Osteoblast (primary cell): ENCODE data around the gene MAP2K1. TPM values are rescaled to one million over a fixed set of nuclear protein-coding genes. Genes with fewer than 3 reads are reported as not detected.
A peak's percentile ranks its signal among the peaks of the same experiment; 100 is the strongest.

Experiments
- DNase-seq: peaks from one replicate; pipeline ENCODE4 v3.0.0; 2011; ENCODE audit warnings: low spot score, mixed read lengths; ENCODE audit not compliant: insufficient read length; ENCODE audit errors: missing footprints
- H2AFZ ChIP-seq: 2 replicates; pipeline ENCODE4 v1.6.0; 2011; ENCODE audit warnings: mild to moderate bottlenecking, low read length
- H3K27ac ChIP-seq: 2 replicates; pipeline ENCODE4 v1.5.1; 2011; ENCODE audit warnings: mild to moderate bottlenecking, low read depth, low read length, moderate library complexity
- H3K27me3 ChIP-seq: 2 replicates; pipeline ENCODE4 v1.6.0; 2012; ENCODE audit warnings: mild to moderate bottlenecking, control low read depth, inconsistent platforms, low read length, moderate library complexity; ENCODE audit not compliant: insufficient read depth
- H3K36me3 ChIP-seq: 2 replicates; pipeline ENCODE4 v1.5.1; 2011; ENCODE audit warnings: mild to moderate bottlenecking, low read length, control low read depth, moderate library complexity; ENCODE audit not compliant: insufficient read depth
- H3K4me1 ChIP-seq: 2 replicates; pipeline ENCODE4 v1.5.1; 2011; ENCODE audit warnings: mild to moderate bottlenecking, low read length, control low read depth, moderate library complexity; ENCODE audit not compliant: insufficient read depth
- H3K4me2 ChIP-seq: 2 replicates; pipeline ENCODE4 v1.6.0; 2011; ENCODE audit warnings: mild to moderate bottlenecking, low read length; ENCODE audit not compliant: insufficient read depth
- H3K4me3 ChIP-seq: fragments of 200-600 bp; sonication (generic); 3 replicates; pipeline ENCODE4 v1.5.1; 2012; ENCODE audit warnings: mild to moderate bottlenecking, low read length, inconsistent platforms; ENCODE audit not compliant: insufficient read depth
- H3K79me2 ChIP-seq: 2 replicates; pipeline ENCODE4 v1.6.0; 2012; ENCODE audit warnings: mild to moderate bottlenecking, low read length, control low read depth, inconsistent platforms; ENCODE audit not compliant: insufficient read depth
- H3K9me3 ChIP-seq: 2 replicates; pipeline ENCODE4 v1.5.1; 2011; ENCODE audit warnings: low read depth, low read length, control low read depth
- H4K20me1 ChIP-seq: 2 replicates; pipeline ENCODE4 v1.6.0; 2012; ENCODE audit warnings: mild to moderate bottlenecking, low read length, control low read depth; ENCODE audit not compliant: insufficient read depth
- CTCF ChIP-seq: IDR thresholded peaks from 2 replicates; pipeline ENCODE4 v1.5.1; 2011; ENCODE audit warnings: mild to moderate bottlenecking, low read depth, low read length, moderate library complexity; ENCODE audit errors: extremely low read depth
- total RNA-seq: library from RNA; depleted of rRNA; stranded (reverse); fragments of >200 nt; gene quantifications from 2 replicates; pipeline ENCODE4 v1.2.3, GENCODE V29; 2012

The MAP2K1 gene
- total RNA-seq, 1 donor: 19.2 TPM

DNA sequence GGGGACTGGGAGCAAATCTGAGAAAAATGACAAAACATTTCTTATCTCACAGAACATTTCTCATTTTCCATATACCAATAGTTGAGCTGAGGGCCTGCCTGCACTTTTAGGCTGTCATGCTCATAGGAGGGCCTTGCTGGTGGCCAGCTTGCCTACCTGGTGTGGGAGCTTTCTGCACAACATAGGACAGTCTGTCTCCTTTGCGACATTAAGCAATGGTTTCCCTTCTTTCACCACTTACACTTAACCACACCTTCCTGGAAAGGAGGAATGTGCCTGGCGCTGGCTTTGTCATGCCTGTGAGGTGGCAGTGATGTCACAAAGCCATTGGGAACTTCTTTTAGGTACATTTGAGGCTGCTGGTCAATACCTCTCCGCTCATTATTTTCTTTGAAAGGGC is 105.1 kb downstream of the MAP2K1 start:
- H2AFZ ChIP-seq: no peak overlapping the region
- H3K79me2 ChIP-seq: peaks cover 19% of the 10 kb centered on the region
- H3K27ac ChIP-seq: no peak overlapping the region
- H3K36me3 ChIP-seq: peaks cover 77% of the 10 kb centered on the region
- H3K4me2 ChIP-seq: no peak overlapping the region
- no peak overlapping the region for H3K4me3 ChIP-seq
- no peak for DNase-seq
- peaks cover 4% of the 10 kb centered on the region for H3K4me1 ChIP-seq
- TF ChIP-seq CTCF: no peak
- H3K9me3 ChIP-seq: no peaks in the 10 kb centered on the region
- no peaks in the 10 kb centered on the region for H3K27me3 ChIP-seq
- peaks cover 6% of the 10 kb centered on the region for H4K20me1 ChIP-seq

GRCh38 chr15:66494262-66494661 is 107.5 kb downstream of the MAP2K1 start:
- H3K27me3 ChIP-seq: no peaks in the 10 kb centered on the region
- H3K27ac ChIP-seq: no peak overlapping the region
- H3K79me2 ChIP-seq: peaks cover 25% of the 10 kb centered on the region
- H3K9me3 ChIP-seq: no peaks in the 10 kb centered on the region
- no peak for TF ChIP-seq CTCF
- no peak overlapping the region for H3K4me2 ChIP-seq
- H4K20me1 ChIP-seq: peaks cover 17% of the 10 kb centered on the region
- H3K36me3 ChIP-seq: peaks cover 75% of the 10 kb centered on the region
- H3K4me3 ChIP-seq: no peak overlapping the region
- no peak for DNase-seq
- peaks cover 13% of the 10 kb centered on the region for H3K4me1 ChIP-seq
- H2AFZ ChIP-seq: no peak overlapping the region

DNA sequence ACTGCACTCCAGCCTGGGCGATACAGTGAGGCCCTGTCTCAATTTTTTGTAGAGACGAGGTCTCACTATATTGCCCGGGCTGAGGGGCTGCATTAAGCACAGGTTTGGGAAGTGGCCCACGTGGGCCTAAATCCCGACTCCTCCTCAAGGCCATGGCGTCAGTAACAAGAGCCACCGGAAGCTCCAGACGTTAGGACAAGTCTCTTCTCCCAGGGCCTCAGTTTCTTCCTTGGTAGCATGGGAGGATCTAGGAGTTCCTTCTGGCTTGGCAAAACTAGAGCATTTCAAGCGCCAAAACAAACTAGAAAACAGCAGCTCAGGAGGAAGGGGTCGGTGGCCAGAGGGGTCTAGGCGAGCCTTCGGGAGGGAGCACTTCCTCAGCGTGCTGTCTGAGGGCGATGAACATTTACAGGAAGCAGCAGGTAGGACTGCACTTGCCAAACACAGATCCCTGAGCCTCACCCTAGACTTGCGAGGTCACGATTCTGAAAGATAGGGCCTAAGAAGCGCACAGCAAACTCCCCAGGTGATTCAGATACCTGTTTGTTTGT is 110.3 kb downstream of the MAP2K1 start:
- Histone ChIP-seq H2AFZ (peak overlapping the region; percentile 69), H3K36me3 (peaks cover 79% of the 10 kb centered on the region), H3K79me2 (peaks cover 36% of the 10 kb centered on the region), H3K4me3 (peak overlapping the region; percentile 98), H3K4me1 (peaks cover 11% of the 10 kb centered on the region), H3K4me2 (peak overlapping the region; percentile 98), H3K27me3 (no peaks in the 10 kb centered on the region), H4K20me1 (peaks cover 24% of the 10 kb centered on the region), H3K27ac (peak overlapping the region; percentile 86), H3K9me3 (no peaks in the 10 kb centered on the region)
- TF ChIP-seq CTCF: no peak
- no peak for DNase-seq

GRCh38 chr15:66497502-66498455 is 111.1 kb downstream of the MAP2K1 start, which contains the start of gene SNAPC5:
SNAPC5 (minus strand) TSS chr15:66497762; CDS start chr15:66497731, 31 bp downstream.
- Histone ChIP-seq H3K27me3 (no peaks in the 10 kb centered on the region), H3K27ac (peak within 1 kb of the TSS; percentile 86), H2AFZ (peak within 1 kb of the TSS; percentile 69), H3K4me1 (peaks cover 19% of the 10 kb centered on the region), H4K20me1 (peaks cover 31% of the 10 kb centered on the region), H3K36me3 (peaks cover 80% of the 10 kb centered on the region), H3K79me2 (peaks cover 43% of the 10 kb centered on the region), H3K4me3 (peak within 1 kb of the TSS; percentile 98), H3K4me2 (peak within 1 kb of the TSS; percentile 98), H3K9me3 (no peaks in the 10 kb centered on the region)
- DNase-seq: peak; percentile 96
- TF ChIP-seq CTCF: peak; percentile 97
